ENCODE measurements around the gene PKD1L1.

PKD1L1 gene

GRCh38 chr7:47783456-47784223 lies 164.6 kb downstream of the PKD1L1 start:
- no peaks in the 10 kb centered on the region for H3K36me3 ChIP-seq (ENCODE audit: insufficient read depth, low read length)
- no peak overlapping the region for H3K4me3 ChIP-seq
- no peak overlapping the region for H3K9ac ChIP-seq (ENCODE audit: insufficient read length)
- TF ChIP-seq EZH2 (IDR thresholded peaks at IDR 0.05) (no peak), POLR2AphosphoS5 (IDR thresholded peaks at IDR 0.05; ENCODE audit: borderline replicate concordance, low read depth, low read length) (no peak), FOXP2 (optimal IDR thresholded peaks at IDR 0.05; ENCODE audit: control extremely low read depth, extremely low read length, insufficient read depth) (no peak)
- H3K27ac ChIP-seq: no peak overlapping the region
- no peak for DNase-seq (ENCODE audit: low read depth, low spot score)
- no peaks in the 10 kb centered on the region for H3K9me3 ChIP-seq (ENCODE audit: low read depth, low read length)

GRCh38 chr7:47782792-47783191 lies 165.5 kb downstream of the PKD1L1 start:
- DNase-seq (ENCODE audit: low read depth, low spot score): no peak
- no peak for TF ChIP-seq FOXP2 (optimal IDR thresholded peaks at IDR 0.05; ENCODE audit: control extremely low read depth, extremely low read length, insufficient read depth)
- no peak for TF ChIP-seq EZH2 (IDR thresholded peaks at IDR 0.05)
- TF ChIP-seq POLR2AphosphoS5 (IDR thresholded peaks at IDR 0.05; ENCODE audit: borderline replicate concordance, low read depth, low read length): no peak
- no peak overlapping the region for H3K9ac ChIP-seq (ENCODE audit: insufficient read length)
- no peaks in the 10 kb centered on the region for H3K36me3 ChIP-seq (ENCODE audit: insufficient read depth, low read length)
- no peaks in the 10 kb centered on the region for H3K9me3 ChIP-seq (ENCODE audit: low read depth, low read length)
- H3K27ac ChIP-seq: no peak overlapping the region
- no peak overlapping the region for H3K4me3 ChIP-seq

- Histone ChIP-seq H3K9me3 (ENCODE audit: low read depth, low read length) (no peaks in the 10 kb centered on the region), H3K27ac (no peak overlapping the region), H3K4me3 (no peak overlapping the region), H3K9ac (ENCODE audit: insufficient read length) (no peak overlapping the region), H3K36me3 (ENCODE audit: insufficient read depth, low read length) (no peaks in the 10 kb centered on the region)
- TF ChIP-seq POLR2AphosphoS5 (IDR thresholded peaks at IDR 0.05; ENCODE audit: borderline replicate concordance, low read depth, low read length) (no peak), EZH2 (IDR thresholded peaks at IDR 0.05) (no peak), FOXP2 (optimal IDR thresholded peaks at IDR 0.05; ENCODE audit: control extremely low read depth, extremely low read length, insufficient read depth) (no peak)
- no peak for DNase-seq (ENCODE audit: low read depth, low spot score)
These were observed 166.2 kb downstream of the PKD1L1 start for GRCh38 chr7:47782022-47782421.

GRCh38 chr7:47780555-47780954 lies 167.7 kb downstream of the PKD1L1 start:
- no peak overlapping the region for H3K9ac ChIP-seq (ENCODE audit: insufficient read length)
- no peak for DNase-seq (ENCODE audit: low read depth, low spot score)
- TF ChIP-seq FOXP2 (optimal IDR thresholded peaks at IDR 0.05; ENCODE audit: control extremely low read depth, extremely low read length, insufficient read depth) (no peak), POLR2AphosphoS5 (IDR thresholded peaks at IDR 0.05; ENCODE audit: borderline replicate concordance, low read depth, low read length) (no peak), EZH2 (IDR thresholded peaks at IDR 0.05) (no peak)
- no peak overlapping the region for H3K4me3 ChIP-seq
- H3K9me3 ChIP-seq (ENCODE audit: low read depth, low read length): no peaks in the 10 kb centered on the region
- no peak overlapping the region for H3K27ac ChIP-seq
- H3K36me3 ChIP-seq (ENCODE audit: insufficient read depth, low read length): no peaks in the 10 kb centered on the region

GRCh38 chr7:47779341-47779771 lies 168.9 kb downstream of the PKD1L1 start:
- no peaks in the 10 kb centered on the region for H3K36me3 ChIP-seq (ENCODE audit: insufficient read depth, low read length)
- TF ChIP-seq EZH2 (IDR thresholded peaks at IDR 0.05) (no peak), POLR2AphosphoS5 (IDR thresholded peaks at IDR 0.05; ENCODE audit: borderline replicate concordance, low read depth, low read length) (no peak), FOXP2 (optimal IDR thresholded peaks at IDR 0.05; ENCODE audit: control extremely low read depth, extremely low read length, insufficient read depth) (no peak)
- H3K9me3 ChIP-seq (ENCODE audit: low read depth, low read length): no peaks in the 10 kb centered on the region
- H3K4me3 ChIP-seq: no peak overlapping the region
- no peak for DNase-seq (ENCODE audit: low read depth, low spot score)
- no peak overlapping the region for H3K27ac ChIP-seq
- H3K9ac ChIP-seq (ENCODE audit: insufficient read length): no peak overlapping the region

GRCh38 chr7:47778153-47778661 lies 170.1 kb downstream of the PKD1L1 start:
- no peak for DNase-seq (ENCODE audit: low read depth, low spot score)
- H3K9ac ChIP-seq (ENCODE audit: insufficient read length): no peak overlapping the region
- H3K4me3 ChIP-seq: no peak overlapping the region
- no peaks in the 10 kb centered on the region for H3K36me3 ChIP-seq (ENCODE audit: insufficient read depth, low read length)
- TF ChIP-seq POLR2AphosphoS5 (IDR thresholded peaks at IDR 0.05; ENCODE audit: borderline replicate concordance, low read depth, low read length): no peak
- TF ChIP-seq EZH2 (IDR thresholded peaks at IDR 0.05): no peak
- TF ChIP-seq FOXP2 (optimal IDR thresholded peaks at IDR 0.05; ENCODE audit: control extremely low read depth, extremely low read length, insufficient read depth): no peak
- H3K9me3 ChIP-seq (ENCODE audit: low read depth, low read length): no peaks in the 10 kb centered on the region
- H3K27ac ChIP-seq: no peak overlapping the region

- TF ChIP-seq EZH2 (IDR thresholded peaks at IDR 0.05): no peak
- no peak for TF ChIP-seq FOXP2 (optimal IDR thresholded peaks at IDR 0.05; ENCODE audit: control extremely low read depth, extremely low read length, insufficient read depth)
- TF ChIP-seq POLR2AphosphoS5 (IDR thresholded peaks at IDR 0.05; ENCODE audit: borderline replicate concordance, low read depth, low read length): no peak
- Histone ChIP-seq H3K36me3 (ENCODE audit: insufficient read depth, low read length) (no peaks in the 10 kb centered on the region), H3K27ac (no peak overlapping the region), H3K9ac (ENCODE audit: insufficient read length) (no peak overlapping the region), H3K4me3 (no peak overlapping the region), H3K9me3 (ENCODE audit: low read depth, low read length) (no peaks in the 10 kb centered on the region)
- DNase-seq (ENCODE audit: low read depth, low spot score): no peak
These were observed 170.6 kb downstream of the PKD1L1 start for GRCh38 chr7:47777531-47778152.

GRCh38 chr7:47776335-47776734 lies 171.9 kb downstream of the PKD1L1 start:
- Histone ChIP-seq H3K9ac (ENCODE audit: insufficient read length) (no peak overlapping the region), H3K36me3 (ENCODE audit: insufficient read depth, low read length) (no peaks in the 10 kb centered on the region), H3K27ac (no peak overlapping the region), H3K4me3 (no peak overlapping the region), H3K9me3 (ENCODE audit: low read depth, low read length) (no peaks in the 10 kb centered on the region)
- no peak for DNase-seq (ENCODE audit: low read depth, low spot score)
- TF ChIP-seq POLR2AphosphoS5 (IDR thresholded peaks at IDR 0.05; ENCODE audit: borderline replicate concordance, low read depth, low read length) (no peak), EZH2 (IDR thresholded peaks at IDR 0.05) (no peak), FOXP2 (optimal IDR thresholded peaks at IDR 0.05; ENCODE audit: control extremely low read depth, extremely low read length, insufficient read depth) (no peak)
